ENCODE measurements around the gene ARL16.

Gene ARL16

GRCh38 chr17:81720267-81721071 is 36.9 kb upstream of the ARL16 start:
- Histone ChIP-seq H3K36me3 (replicated peaks; ENCODE audit: low read depth, low read length) (peaks cover 4% of the 10 kb centered on the region), H3K4me3 (ENCODE audit: low read length) (no peak overlapping the region), H3K9me3 (ENCODE audit: insufficient read depth, low read length) (no peaks in the 10 kb centered on the region), H3K27ac (ENCODE audit: low read length) (no peak overlapping the region), H4K20me1 (ENCODE audit: insufficient read depth, low read length) (no peaks in the 10 kb centered on the region), H3K4me1 (ENCODE audit: low read length) (peaks cover 2% of the 10 kb centered on the region), H3K27me3 (ENCODE audit: low read depth, low read length) (0 out of 2 replicates have a peak, but pooled peaks cover 6% of the 10 kb centered on the region), H3K4me2 (ENCODE audit: low read length) (no peak overlapping the region), H3K79me2 (ENCODE audit: low read length) (no peaks in the 10 kb centered on the region), H2AFZ (ENCODE audit: low read depth, low read length) (no peak overlapping the region), H3K9ac (ENCODE audit: low read length) (no peak overlapping the region)
- no peak for TF ChIP-seq CTCF (IDR thresholded peaks at IDR 0.05; ENCODE audit: low read depth, low read length)

DNA sequence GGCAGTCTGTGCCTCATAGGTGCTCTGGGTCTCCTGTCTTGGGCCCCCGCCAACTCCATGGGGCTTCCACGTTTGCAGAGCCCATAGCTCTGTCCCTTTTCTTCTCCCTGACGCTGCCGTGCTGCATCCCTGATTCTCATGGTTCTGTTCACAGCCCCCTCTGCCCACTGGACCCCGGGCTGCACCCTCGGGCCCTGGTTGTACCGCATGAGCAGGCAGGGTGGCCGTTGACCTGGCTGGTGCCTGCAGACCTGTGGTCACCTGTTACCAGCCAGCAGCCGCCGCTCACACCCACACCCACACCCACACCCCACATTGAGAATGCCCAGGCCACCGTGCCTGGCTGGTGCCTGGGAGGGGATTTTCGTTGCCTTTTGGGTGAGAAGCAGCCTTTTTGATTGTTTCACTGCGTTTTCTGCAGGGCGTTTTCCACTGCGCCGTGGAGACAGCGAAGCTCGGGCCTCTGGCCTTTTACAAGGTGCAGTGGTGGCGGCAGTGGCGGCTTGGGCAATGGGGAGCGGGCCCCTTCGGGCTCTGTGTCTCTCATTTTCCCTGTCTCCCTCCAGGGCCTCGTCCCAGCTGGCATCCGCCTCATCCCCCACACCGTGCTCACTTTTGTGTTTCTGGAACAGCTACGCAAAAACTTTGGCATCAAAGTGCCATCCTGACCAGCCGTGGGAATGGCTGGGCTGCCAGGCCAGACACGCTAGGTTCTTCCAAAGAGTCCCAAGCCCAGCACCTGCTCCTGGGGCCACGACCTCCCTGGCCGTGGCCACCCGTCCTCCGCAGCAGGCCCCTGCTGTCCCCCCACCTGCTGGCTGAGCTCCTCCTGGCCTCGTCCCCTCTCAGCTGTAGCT is 36.0 kb upstream of the ARL16 start:
- H3K27me3 ChIP-seq (ENCODE audit: low read depth, low read length): 0 out of 2 replicates have a peak, but pooled peaks cover 6% of the 10 kb centered on the region
- H2AFZ ChIP-seq (ENCODE audit: low read depth, low read length): no peak overlapping the region
- H3K4me1 ChIP-seq (ENCODE audit: low read length): no peaks in the 10 kb centered on the region
- peaks cover 4% of the 10 kb centered on the region for H3K36me3 ChIP-seq (replicated peaks; ENCODE audit: low read depth, low read length)
- peaks cover 2% of the 10 kb centered on the region; the same call in 1 of the 2 replicates for H3K79me2 ChIP-seq (ENCODE audit: low read length)
- H3K27ac ChIP-seq (ENCODE audit: low read length): no peak overlapping the region
- no peaks in the 10 kb centered on the region for H3K9me3 ChIP-seq (ENCODE audit: insufficient read depth, low read length)
- no peak overlapping the region for H3K4me3 ChIP-seq (ENCODE audit: low read length)
- TF ChIP-seq EZH2phosphoT487 (IDR thresholded peaks at IDR 0.05; ENCODE audit: low read depth) (no peak), CTCF (IDR thresholded peaks at IDR 0.05; ENCODE audit: low read depth, low read length) (no peak)
- H4K20me1 ChIP-seq (ENCODE audit: insufficient read depth, low read length): no peaks in the 10 kb centered on the region
- H3K9ac ChIP-seq (ENCODE audit: low read length): no peak overlapping the region
- no peak overlapping the region for H3K4me2 ChIP-seq (ENCODE audit: low read length)

GRCh38 chr17:81717766-81718089 is 34.1 kb upstream of the ARL16 start:
- TF ChIP-seq EZH2phosphoT487 (IDR thresholded peaks at IDR 0.05; ENCODE audit: low read depth) (no peak), CTCF (IDR thresholded peaks at IDR 0.05; ENCODE audit: low read depth, low read length) (no peak)
- Histone ChIP-seq H3K36me3 (replicated peaks; ENCODE audit: low read depth, low read length) (peaks cover 4% of the 10 kb centered on the region), H3K4me2 (ENCODE audit: low read length) (no peak overlapping the region)

More at GRCh38 chr17:81717766-81718089, 34.1 kb upstream of the ARL16 start:
- Histone ChIP-seq H3K27ac (ENCODE audit: low read length) (no peak overlapping the region), H3K4me3 (ENCODE audit: low read length) (no peak overlapping the region), H3K4me1 (ENCODE audit: low read length) (peaks cover 8% of the 10 kb centered on the region), H3K27me3 (ENCODE audit: low read depth, low read length) (no peaks in the 10 kb centered on the region), H2AFZ (ENCODE audit: low read depth, low read length) (no peak overlapping the region), H4K20me1 (ENCODE audit: insufficient read depth, low read length) (peaks cover 5% of the 10 kb centered on the region; the same call in 1 of the 2 replicates), H3K9ac (ENCODE audit: low read length) (no peak overlapping the region), H3K9me3 (ENCODE audit: insufficient read depth, low read length) (no peaks in the 10 kb centered on the region), H3K79me2 (ENCODE audit: low read length) (peaks cover 21% of the 10 kb centered on the region)

Measured in OCI-LY3 (cell line).